GM12878 (cell line): Measurements from ENCODE around the gene SCN5A. TPM values are rescaled to one million over a fixed set of nuclear protein-coding genes. Genes with fewer than 3 reads are reported as not detected.

Source experiments
- ATAC-seq: fragments of 200-7000 bp; cut with Tn5 transposase; 3 replicates; pipeline ENCODE4 v1.9.1; 2020; ENCODE audit warnings: mild to moderate bottlenecking, moderate library complexity
- BruUV-seq: library from RNA; stranded (reverse); fragments of 400-500 nt; replicated peaks from 2 replicates; lab custom pipeline; 2021; lab: Mats Ljungman, UMichigan
- CTCF ChIA-PET: fragments of 300-600 bp; sonication (Branson Sonifier 250); formaldehyde crosslinking; extraction: SDS; loops from one replicate; lab custom pipeline; 2021; ENCODE audit warnings: inconsistent platforms; lab: Yijun Ruan, JAX
- POLR2A ChIA-PET: fragments of 350-600 bp; formaldehyde crosslinking; extraction: SDS; loops from one replicate; lab custom pipeline; 2021; ENCODE audit warnings: inconsistent platforms; lab: Charles Lee
- RAD21 ChIA-PET: fragments of 300-600 bp; sonication (Branson Sonifier 250); formaldehyde crosslinking; loops from one replicate; lab custom pipeline; 2023; ENCODE audit warnings: antibody characterized with exemption; ENCODE audit not compliant: unreplicated experiment; lab: Charles Lee
- SMC1A ChIA-PET: fragments of 300-600 bp; sonication (Branson Sonifier 250); formaldehyde crosslinking; loops from one replicate; lab custom pipeline; 2023; ENCODE audit not compliant: unreplicated experiment, uncharacterized antibody; lab: Charles Lee
- DNase-seq: peaks from one replicate; pipeline ENCODE4 v3.0.0-alpha.2; 2011; ENCODE audit warnings: low read depth, low spot score
- FAIRE-seq: peaks from 3 replicates; lab custom pipeline; 2011; peaks lifted over from hg19 to GRCh38; lab: Jason Lieb, UNC
- H2AFZ ChIP-seq: 2 replicates; pipeline ENCODE4 v1.6.0; 2011; ENCODE audit warnings: low read depth, low read length, control low read depth; ENCODE audit not compliant: control insufficient read depth
- H3K27ac ChIP-seq: 2 replicates; pipeline ENCODE4 v1.5.1; 2011; ENCODE audit warnings: control low read depth; ENCODE audit not compliant: control insufficient read depth, insufficient read depth
- H3K27me3 ChIP-seq, 2 experiments: replicated peaks in 1 of 2; 2 replicates each; pipeline versions ENCODE4 v1.6.0 to v1.6.1; 2011; ENCODE audit warnings: low read length in 1 of 2; ENCODE audit not compliant: control insufficient read depth in 2 of 2, insufficient read depth in 2 of 2
- H3K36me3 ChIP-seq, 2 experiments: 2 replicates each; pipeline ENCODE4 v1.5.1; 2011; ENCODE audit warnings: low read length in 1 of 2; ENCODE audit not compliant: control insufficient read depth in 2 of 2, insufficient read depth in 2 of 2
- H3K4me1 ChIP-seq: 2 replicates; pipeline ENCODE4 v1.6.1; 2011; ENCODE audit warnings: mild to moderate bottlenecking, low read length, moderate library complexity, mixed read lengths; ENCODE audit not compliant: control insufficient read depth, insufficient read depth
- H3K4me2 ChIP-seq: 2 replicates; pipeline ENCODE4 v1.6.0; 2011; ENCODE audit warnings: control low read depth; ENCODE audit not compliant: control insufficient read depth, insufficient read depth
- H3K4me3 ChIP-seq: fragments of 200-600 bp; sonication (generic); 2 replicates; pipeline ENCODE4 v1.5.1; 2016
- H3K79me2 ChIP-seq: 2 replicates; pipeline ENCODE4 v1.6.0; 2011; ENCODE audit warnings: low read length; ENCODE audit not compliant: control insufficient read depth, insufficient read depth
- H3K9ac ChIP-seq: 2 replicates; pipeline ENCODE4 v1.8.0; 2011; ENCODE audit warnings: low read length, control low read depth, mixed read lengths; ENCODE audit not compliant: control insufficient read depth, insufficient read depth
- H3K9me3 ChIP-seq: replicated peaks from 3 replicates; pipeline ENCODE4 v1.5.1; 2011; ENCODE audit warnings: mild to moderate bottlenecking, low read length; ENCODE audit not compliant: control insufficient read depth, insufficient read depth
- H4K20me1 ChIP-seq: 2 replicates; pipeline ENCODE4 v1.6.0; 2011; ENCODE audit not compliant: control insufficient read depth, insufficient read depth
- CBX3 ChIP-seq: fragments of 200-600 bp; sonication (generic); IDR thresholded peaks from 2 replicates; pipeline ENCODE4 v1.6.1; 2016; ENCODE audit warnings: low read depth, borderline replicate concordance
- CBX5 ChIP-seq: sonication (generic); IDR thresholded peaks from 2 replicates; pipeline ENCODE4 v1.6.1; 2016; ENCODE audit warnings: low read depth, moderate library complexity, mild to moderate bottlenecking, inconsistent platforms
- SPI1 ChIP-seq: IDR thresholded peaks from 2 replicates; pipeline ENCODE4 v1.6.1; 2011; ENCODE audit warnings: low read depth, mild to moderate bottlenecking, low read length, moderate library complexity, borderline replicate concordance; ENCODE audit not compliant: insufficient read depth
- ZBTB40 ChIP-seq: fragments of 450-650 bp; IDR thresholded peaks from 2 replicates; pipeline ENCODE4 v1.6.1; 2016; ENCODE audit warnings: mild to moderate bottlenecking, moderate library complexity, borderline replicate concordance
- WGBS: methylation state at CpG from one replicate; pipeline ENCODE4 v1.1.6; 2016; ENCODE audit warnings: low lambda C conversion rate; ENCODE audit not compliant: insufficient replicate concordance, insufficient coverage; ENCODE audit errors: missing lambda C conversion rate; 5-methylcytosine and 5-hydroxymethylcytosine counted together
- in situ Hi-C: fragments of 300-500 bp; cut with MboI; formaldehyde crosslinking; loops from 9 replicates; pipeline ENCODE4 v1.14.3; 2018; ENCODE audit warnings: mixed read lengths
- intact Hi-C: fragments of 100-400 bp; cut with micrococcal nuclease; formaldehyde crosslinking; loops from one replicate; pipeline ENCODE4 v1.14.2; 2022; ENCODE audit not compliant: unreplicated experiment
- polyA plus RNA-seq, 11 experiments: library from polyadenylated mRNA; depleted of rRNA in 4 of 11; unstranded in 6 of 11; stranded (reverse) in 5 of 11; fragments of >200 nt; fragmentation: Nextera tagmentation in 4 of 11; fragmentation: Illumina TruSeq in 1 of 11; extraction: Ambion mirVana in 4 of 11; extraction: Trizol in 1 of 11; gene quantifications; 1 replicate in 1 of 11; 2 replicates in 10 of 11; pipeline versions ENCODE4 v1.2.1 to v1.2.3, GENCODE V29; 2011 to 2016; ENCODE audit warnings: inconsistent platforms in 2 of 11, missing spikeins in 2 of 11, low read depth in 1 of 11
- total RNA-seq, 4 experiments: library from RNA; depleted of rRNA in 3 of 4; stranded (reverse); fragments of >200 nt in 3 of 4; fragmentation: Illumina TruSeq in 1 of 4; extraction: Trizol in 1 of 4; gene quantifications; 2 replicates each; pipeline versions ENCODE4 v1.2.1 to v1.2.3, GENCODE V29; 2013 to 2021
- TF ChIP-seq, protein P1 (sequence below): fragments of 450-650 bp; IDR thresholded peaks from 2 replicates; pipeline ENCODE4 v1.6.1; 2018; ENCODE audit warnings: mild to moderate bottlenecking, low read depth, moderate library complexity; ENCODE audit not compliant: partially characterized antibody

The SCN5A gene
- total and polyA plus RNA-seq, 10 of the 15 experiments (the other 5 are each of a cell fraction or from before 2014, with no cell fraction given): not detected

GRCh38 chr3:38566215-38566528, 83.3 kb downstream of the SCN5A start:
- ChIA-PET POLR2A (no interaction called here), CTCF (no interaction called here)

More at GRCh38 chr3:38566215-38566528, 83.3 kb downstream of the SCN5A start:
- DNase-seq (no peak), ATAC-seq (no peak), FAIRE-seq (no peak)
- 71% methylated on average over 7 of the region's 13 CpGs for WGBS
- no peak overlapping the region for H3K4me2 ChIP-seq
- no peaks in the 10 kb centered on the region for H3K9me3 ChIP-seq
- no peak overlapping the region for H3K27ac ChIP-seq
- TF ChIP-seq ZBTB40 (no peak), CBX3 (no peak), CBX5 (no peak), SPI1 (no peak)
- TF ChIP-seq, protein P1, sequence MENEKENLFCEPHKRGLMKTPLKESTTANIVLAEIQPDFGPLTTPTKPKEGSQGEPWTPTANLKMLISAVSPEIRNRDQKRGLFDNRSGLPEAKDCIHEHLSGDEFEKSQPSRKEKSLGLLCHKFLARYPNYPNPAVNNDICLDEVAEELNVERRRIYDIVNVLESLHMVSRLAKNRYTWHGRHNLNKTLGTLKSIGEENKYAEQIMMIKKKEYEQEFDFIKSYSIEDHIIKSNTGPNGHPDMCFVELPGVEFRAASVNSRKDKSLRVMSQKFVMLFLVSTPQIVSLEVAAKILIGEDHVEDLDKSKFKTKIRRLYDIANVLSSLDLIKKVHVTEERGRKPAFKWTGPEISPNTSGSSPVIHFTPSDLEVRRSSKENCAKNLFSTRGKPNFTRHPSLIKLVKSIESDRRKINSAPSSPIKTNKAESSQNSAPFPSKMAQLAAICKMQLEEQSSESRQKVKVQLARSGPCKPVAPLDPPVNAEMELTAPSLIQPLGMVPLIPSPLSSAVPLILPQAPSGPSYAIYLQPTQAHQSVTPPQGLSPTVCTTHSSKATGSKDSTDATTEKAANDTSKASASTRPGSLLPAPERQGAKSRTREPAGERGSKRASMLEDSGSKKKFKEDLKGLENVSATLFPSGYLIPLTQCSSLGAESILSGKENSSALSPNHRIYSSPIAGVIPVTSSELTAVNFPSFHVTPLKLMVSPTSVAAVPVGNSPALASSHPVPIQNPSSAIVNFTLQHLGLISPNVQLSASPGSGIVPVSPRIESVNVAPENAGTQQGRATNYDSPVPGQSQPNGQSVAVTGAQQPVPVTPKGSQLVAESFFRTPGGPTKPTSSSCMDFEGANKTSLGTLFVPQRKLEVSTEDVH: no peak
- H3K79me2 ChIP-seq: no peaks in the 10 kb centered on the region
- BruUV-seq: no TSS peak
- in situ Hi-C loops (no loop called here), intact Hi-C loops (no loop called here)
- no peaks in the 10 kb centered on the region for H4K20me1 ChIP-seq
- H3K36me3 ChIP-seq: no peaks in the 10 kb centered on the region
- ChIA-PET RAD21 (no interaction called here), SMC1A (no interaction called here)
- no peaks in the 10 kb centered on the region for H3K4me1 ChIP-seq
- no peak overlapping the region for H3K9ac ChIP-seq
- no peak overlapping the region for H2AFZ ChIP-seq
- no peak overlapping the region for H3K4me3 ChIP-seq
- H3K27me3 ChIP-seq: no peaks in the 10 kb centered on the region
